Transverse colon (tissue), 4 donors: ENCODE results near the gene NDUFS7. TPM values are rescaled to one million over a fixed set of nuclear protein-coding genes. Genes with fewer than 3 reads are reported as not detected.
A peak's percentile ranks its signal among the peaks of the same experiment; 100 is the strongest.

Experiments
- DNase-seq: peaks from one replicate; pipeline ENCODE4 v3.0.0-alpha.2; 2019
- H3K27ac ChIP-seq, 4 donors: fragments of 200-600 bp; sonication (generic); 2 replicates each; pipeline ENCODE4 v1.5.1; 2016 to 2018; ENCODE audit warnings: inconsistent platforms in 4 of 4
- H3K27me3 ChIP-seq: fragments of 200-600 bp; sonication (generic); 2 replicates; pipeline ENCODE4 v1.5.1; 2017; ENCODE audit warnings: inconsistent platforms
- H3K36me3 ChIP-seq, 4 donors: fragments of 200-600 bp; sonication (generic); 2 replicates each; pipeline ENCODE4 v1.5.1; 2017 to 2019; ENCODE audit warnings: inconsistent platforms in 4 of 4
- H3K4me1 ChIP-seq, 4 donors: fragments of 200-600 bp; sonication (generic); 2 replicates each; pipeline ENCODE4 v1.5.1; 2017 to 2020; ENCODE audit warnings: inconsistent platforms in 4 of 4
- H3K4me3 ChIP-seq, 4 donors: fragments of 200-600 bp; sonication (generic); 1 replicate in 1 of 4; 2 replicates in 3 of 4; pipeline versions ENCODE4 v1.5.1 to v1.6.1; 2017 to 2019; ENCODE audit warnings: inconsistent platforms in 4 of 4
- H3K9me3 ChIP-seq, 2 donors: fragments of 200-600 bp; sonication (generic); 2 replicates each; pipeline ENCODE4 v1.5.1; 2017 to 2019; ENCODE audit warnings: inconsistent platforms in 2 of 2
- EP300 ChIP-seq: sonication (generic); formaldehyde crosslinking; IDR thresholded peaks from one replicate; pipeline ENCODE4 v1.6.1; 2017; ENCODE audit warnings: antibody characterized with exemption, low read depth
- POLR2A ChIP-seq: fragments of 450-650 bp; IDR thresholded peaks from one replicate; pipeline ENCODE4 v1.6.1; 2016; ENCODE audit warnings: antibody characterized with exemption, mild to moderate bottlenecking, moderate library complexity
- POLR2AphosphoS5 ChIP-seq, 3 donors: sonication (generic); formaldehyde crosslinking; IDR thresholded peaks; one replicate each; pipeline ENCODE4 v1.6.1; 2016; ENCODE audit warnings: antibody characterized with exemption in 3 of 3
- WGBS, 2 donors: methylation state at CpG; one replicate each; pipeline ENCODE4 v1.1.5; 2018; ENCODE audit warnings: low coverage in 1 of 2; 5-methylcytosine and 5-hydroxymethylcytosine counted together
- in situ Hi-C, 4 donors: fragments of 200-750 bp; cut with MboI; loops; one replicate each; pipeline versions ENCODE4 v1.15.0 to v1.15.1; 2017; ENCODE audit warnings: low sequenced_read_pairs in 3 of 4, low pct_ligation_motif_present in 1 of 4, low pct_unique_long_range_greater_than_20kb in 1 of 4
- intact Hi-C: fragments of 100-400 bp; cut with DNase I; formaldehyde crosslinking; loops from one replicate; pipeline ENCODE4 v1.15.1; 2023; ENCODE audit warnings: low total_unique reads
- total RNA-seq, 4 donors: library from RNA; depleted of rRNA; stranded (reverse); fragments of >200 nt; gene quantifications; one replicate each; pipeline ENCODE4 v1.1.0, GENCODE V29; 2016
- TF ChIP-seq, protein P1 (sequence below), 5 experiments: fragments of 200-600 bp in 3 of 5; fragments of 450-650 bp in 2 of 5; sonication (generic) in 3 of 5; IDR thresholded peaks; 1 replicate in 2 of 5; 2 replicates in 3 of 5; pipeline ENCODE4 v1.5.1; 2016 to 2017; ENCODE audit warnings: antibody characterized with exemption in 5 of 5, inconsistent platforms in 3 of 5, mild to moderate bottlenecking in 2 of 5, moderate library complexity in 1 of 5

NDUFS7 gene
- total RNA-seq, 4 donors from 2014 or later = 32.2 to 196 (median 156) TPM

DNA sequence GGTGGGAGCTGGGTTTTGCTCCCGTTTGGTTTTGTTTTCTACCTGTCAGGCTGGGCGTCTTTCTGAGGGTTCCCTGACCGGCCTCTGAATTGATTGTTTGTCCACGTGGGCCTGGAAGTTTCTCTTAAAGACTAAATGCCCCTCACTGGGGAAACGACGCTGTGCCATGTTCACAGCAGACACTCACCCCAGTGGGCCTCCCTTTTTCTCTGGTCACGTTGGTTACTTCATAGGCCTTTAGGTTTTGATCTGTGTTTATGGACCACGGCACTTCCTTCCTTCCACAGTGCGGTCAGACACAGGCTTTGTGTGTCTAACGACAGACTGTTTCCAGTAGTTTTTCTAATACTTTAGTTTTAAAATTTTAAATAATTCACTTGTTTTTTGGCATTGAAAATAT lies 20.1 kb upstream of the NDUFS7 start:
- H3K4me1 ChIP-seq = peaks cover 6 to 24% (median 16%) of the 10 kb centered on the region in 4 donors
- intact Hi-C loops = no loop called here
- peak overlapping the region in 1 of 4 donors; percentile 33 for H3K27ac ChIP-seq
- DNase-seq = no peak
- H3K4me3 ChIP-seq = no peak overlapping the region
- TF ChIP-seq, protein P1, sequence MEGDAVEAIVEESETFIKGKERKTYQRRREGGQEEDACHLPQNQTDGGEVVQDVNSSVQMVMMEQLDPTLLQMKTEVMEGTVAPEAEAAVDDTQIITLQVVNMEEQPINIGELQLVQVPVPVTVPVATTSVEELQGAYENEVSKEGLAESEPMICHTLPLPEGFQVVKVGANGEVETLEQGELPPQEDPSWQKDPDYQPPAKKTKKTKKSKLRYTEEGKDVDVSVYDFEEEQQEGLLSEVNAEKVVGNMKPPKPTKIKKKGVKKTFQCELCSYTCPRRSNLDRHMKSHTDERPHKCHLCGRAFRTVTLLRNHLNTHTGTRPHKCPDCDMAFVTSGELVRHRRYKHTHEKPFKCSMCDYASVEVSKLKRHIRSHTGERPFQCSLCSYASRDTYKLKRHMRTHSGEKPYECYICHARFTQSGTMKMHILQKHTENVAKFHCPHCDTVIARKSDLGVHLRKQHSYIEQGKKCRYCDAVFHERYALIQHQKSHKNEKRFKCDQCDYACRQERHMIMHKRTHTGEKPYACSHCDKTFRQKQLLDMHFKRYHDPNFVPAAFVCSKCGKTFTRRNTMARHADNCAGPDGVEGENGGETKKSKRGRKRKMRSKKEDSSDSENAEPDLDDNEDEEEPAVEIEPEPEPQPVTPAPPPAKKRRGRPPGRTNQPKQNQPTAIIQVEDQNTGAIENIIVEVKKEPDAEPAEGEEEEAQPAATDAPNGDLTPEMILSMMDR (IDR thresholded peaks at IDR 0.05) = no peak
- TF ChIP-seq POLR2AphosphoS5 (IDR thresholded peaks at IDR 0.05) = no peak
- no peaks in the 10 kb centered on the region for H3K9me3 ChIP-seq
- peaks cover 0 to 35% (median 14%) of the 10 kb centered on the region in 4 donors for H3K36me3 ChIP-seq
- H3K27me3 ChIP-seq = no peaks in the 10 kb centered on the region
- in situ Hi-C loops = no loop called here
- 69 to 74% methylated on average over 4 to 10 of the region's 10 CpGs for WGBS, 2 donors

DNA sequence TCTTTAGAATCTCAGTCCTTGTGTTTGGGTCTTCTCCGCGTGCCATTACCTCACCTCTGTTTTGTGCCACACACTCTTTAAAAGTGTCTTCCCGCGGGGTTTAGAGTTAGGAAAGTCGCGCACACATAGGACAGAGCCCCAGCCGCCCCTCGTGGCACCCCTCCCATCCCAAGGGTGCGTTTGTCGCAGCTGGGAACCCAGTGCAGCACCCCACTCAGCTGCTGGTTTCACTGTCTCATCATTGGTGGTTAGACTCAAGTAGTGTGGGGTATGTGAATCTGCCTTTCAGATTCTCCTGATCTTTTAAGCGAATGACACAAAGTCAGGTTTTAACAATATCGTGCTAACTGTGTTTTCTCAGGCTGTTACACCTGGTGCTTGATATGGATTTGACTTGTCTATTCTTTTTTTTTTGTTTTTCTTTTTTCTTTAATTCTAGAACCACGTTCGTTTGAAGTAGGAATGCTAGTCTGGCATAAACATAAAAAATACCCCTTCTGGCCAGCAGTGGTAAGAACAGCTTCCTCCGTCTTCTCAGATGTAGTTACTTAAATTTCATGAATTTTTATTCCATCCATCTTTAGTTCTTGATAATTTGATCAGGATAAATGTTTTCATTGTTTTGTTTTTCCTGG lies 19.5 kb upstream of the NDUFS7 start:
- H3K4me1 ChIP-seq = peaks cover 6 to 24% (median 16%) of the 10 kb centered on the region in 4 donors

DNA sequence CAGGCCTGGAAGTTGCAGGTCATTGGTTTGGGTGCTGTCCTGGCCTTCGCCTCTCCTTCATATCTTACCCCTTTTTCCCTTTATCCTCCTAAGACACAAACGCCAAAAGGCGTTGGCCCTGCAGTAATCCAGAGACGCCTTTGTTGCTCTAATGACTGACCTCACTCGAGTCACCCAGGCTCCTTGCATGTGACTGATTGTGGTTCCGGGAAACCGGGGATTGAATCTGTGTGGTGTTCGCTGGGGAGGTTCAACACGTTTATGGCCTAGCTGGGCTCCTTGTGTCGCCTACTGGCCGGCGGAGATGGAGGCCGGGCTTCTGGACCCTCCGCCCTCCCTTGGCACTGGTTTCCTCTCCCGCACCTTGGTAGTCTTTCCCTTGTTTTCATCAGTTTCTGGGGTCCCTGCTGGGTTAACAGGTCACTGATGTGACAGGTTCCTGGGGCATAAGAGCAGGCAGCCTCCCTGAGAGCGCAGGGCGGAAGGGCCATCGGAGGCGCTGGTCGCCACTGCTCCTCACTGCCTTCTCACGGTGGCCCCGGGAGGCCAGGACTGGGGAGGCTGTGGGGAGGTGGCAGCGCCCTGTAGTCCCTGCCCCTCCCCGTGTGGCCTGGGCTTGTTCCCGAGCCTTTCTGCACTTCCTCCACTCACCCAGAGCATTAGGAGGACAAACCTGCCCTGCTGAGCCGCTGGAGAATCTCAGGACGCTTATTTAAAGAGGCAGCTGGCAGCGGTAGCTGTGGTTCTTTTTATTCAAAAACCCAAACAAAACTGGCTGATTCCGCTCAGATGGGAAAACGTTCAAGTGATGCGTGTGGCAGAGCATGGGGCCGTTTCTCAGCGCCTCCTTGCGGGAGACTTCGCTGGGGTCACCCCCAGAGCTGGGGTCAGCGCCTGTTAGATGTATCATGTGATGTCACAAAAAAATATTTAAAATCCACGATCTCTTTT lies 18.1 kb upstream of the NDUFS7 start:
- H3K36me3 ChIP-seq = peaks cover 0 to 33% (median 15%) of the 10 kb centered on the region in 4 donors
- no peak for DNase-seq
- 89 to 90% methylated on average over 17 to 37 of the region's 37 CpGs for WGBS, 2 donors
- intact Hi-C loops (no loop called here), in situ Hi-C loops (no loop called here)
- TF ChIP-seq EP300 = no peak
- TF ChIP-seq, protein P1 (IDR thresholded peaks at IDR 0.05) = no peak
- no peak for TF ChIP-seq POLR2AphosphoS5 (IDR thresholded peaks at IDR 0.05)
- no peak for TF ChIP-seq POLR2A
- H3K9me3 ChIP-seq = no peaks in the 10 kb centered on the region
- no peak overlapping the region for H3K4me3 ChIP-seq
- H3K27ac ChIP-seq = no peak overlapping the region
- H3K27me3 ChIP-seq = no peaks in the 10 kb centered on the region
- H3K4me1 ChIP-seq = peaks cover 2 to 21% (median 13%) of the 10 kb centered on the region in 4 donors

More for the DNA sequence above, 19.5 kb upstream of the NDUFS7 start:
- H3K27ac ChIP-seq = peak overlapping the region in 1 of 4 donors; percentile 18
- peaks cover 0 to 31% (median 11%) of the 10 kb centered on the region in 4 donors for H3K36me3 ChIP-seq
- H3K27me3 ChIP-seq = no peaks in the 10 kb centered on the region
- WGBS, 2 donors = 77 to 79% methylated on average over 7 to 15 of the region's 15 CpGs
- no peak for DNase-seq
- TF ChIP-seq, protein P1 (IDR thresholded peaks at IDR 0.05) = peak in 3 of 5 experiments; percentile 14 to 26 (median 18)
- TF ChIP-seq EP300 = no peak
- intact Hi-C loops (no loop called here), in situ Hi-C loops (no loop called here)
- no peaks in the 10 kb centered on the region for H3K9me3 ChIP-seq
- no peak overlapping the region for H3K4me3 ChIP-seq

DNA sequence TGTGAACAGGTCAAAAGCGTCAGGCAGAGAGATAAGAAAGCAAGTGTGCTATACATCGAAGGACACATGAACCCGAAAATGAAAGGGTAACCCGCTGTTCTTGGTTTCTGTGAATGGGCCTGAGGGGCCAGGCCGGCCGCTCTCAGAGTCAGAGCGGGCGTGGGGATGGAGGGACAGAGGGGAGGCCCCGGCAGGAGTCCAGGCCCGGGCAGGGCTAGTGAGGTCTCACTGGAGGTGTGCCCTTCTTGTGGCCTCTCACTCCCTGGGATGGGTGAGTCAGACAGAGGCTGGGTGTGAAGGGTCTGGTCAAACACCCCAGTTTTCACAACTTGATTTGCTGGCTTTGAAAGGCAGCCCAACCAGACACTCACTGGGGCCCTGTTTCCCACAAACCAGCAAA lies 17.4 kb upstream of the NDUFS7 start:
- Histone ChIP-seq H3K27ac (no peak overlapping the region), H3K9me3 (no peaks in the 10 kb centered on the region), H3K36me3 (peaks cover 0 to 37% (median 18%) of the 10 kb centered on the region in 4 donors), H3K4me1 (peaks cover 0 to 14% (median 8%) of the 10 kb centered on the region in 4 donors), H3K27me3 (no peaks in the 10 kb centered on the region), H3K4me3 (no peak overlapping the region)
- 90 to 94% methylated on average over 2 to 10 of the region's 10 CpGs for WGBS, 2 donors
- TF ChIP-seq POLR2AphosphoS5 (IDR thresholded peaks at IDR 0.05) (no peak), EP300 (no peak), POLR2A (no peak)
- TF ChIP-seq, protein P1 (IDR thresholded peaks at IDR 0.05) = no peak
- no peak for DNase-seq
- intact Hi-C loops (no loop called here), in situ Hi-C loops (no loop called here)
